Activated CD4-positive, alpha-beta T cell treated with anti-CD3 and anti-CD28 coated beads, Interleukin-2, amount 50 U/mL, for 1 hour (primary cell): Measurements from ENCODE around the gene TP53I11.

ENCODE experiments used
- DNase-seq: peaks from one replicate; pipeline ENCODE4 v3.0.0-alpha.2; 2020

TP53I11 gene

DNA sequence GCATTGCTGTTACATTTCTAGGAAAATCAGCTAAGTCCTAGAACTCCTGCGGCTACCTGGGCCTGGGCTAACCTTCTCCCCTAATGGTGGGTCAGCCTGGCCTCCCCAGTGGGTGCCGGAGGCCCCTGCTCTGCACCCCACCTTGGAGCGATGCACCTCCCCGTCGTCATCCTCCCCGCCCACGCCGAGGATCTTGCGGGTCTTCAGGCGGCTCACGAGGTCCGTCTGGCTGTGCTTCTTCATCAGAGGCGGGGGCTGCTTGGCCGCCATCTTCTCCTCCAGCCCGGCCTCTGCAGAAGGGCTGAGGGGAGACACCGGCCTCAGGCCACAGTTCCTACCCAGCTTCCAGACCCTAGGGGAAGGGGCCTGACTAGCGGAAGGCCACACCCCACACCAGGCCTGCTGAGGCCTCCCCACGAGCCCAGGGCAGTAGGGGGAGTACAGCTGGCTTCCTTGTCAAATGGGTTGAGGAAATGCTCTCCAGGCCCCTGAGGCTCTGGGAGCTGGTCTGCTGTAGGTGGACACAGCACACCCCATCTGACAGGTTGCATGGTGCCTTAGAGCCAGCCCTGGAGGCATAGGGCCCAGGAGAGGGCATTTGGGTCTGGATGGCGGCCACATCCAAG is 12.5 kb downstream of the TP53I11 start:
- DNase-seq: no peak

GRCh38 chr11:44936951-44937543 is 13.6 kb downstream of the TP53I11 start:
- no peak for DNase-seq

GRCh38 chr11:44936525-44936924 is 14.2 kb downstream of the TP53I11 start:
- peak; percentile 84 for DNase-seq

DNA sequence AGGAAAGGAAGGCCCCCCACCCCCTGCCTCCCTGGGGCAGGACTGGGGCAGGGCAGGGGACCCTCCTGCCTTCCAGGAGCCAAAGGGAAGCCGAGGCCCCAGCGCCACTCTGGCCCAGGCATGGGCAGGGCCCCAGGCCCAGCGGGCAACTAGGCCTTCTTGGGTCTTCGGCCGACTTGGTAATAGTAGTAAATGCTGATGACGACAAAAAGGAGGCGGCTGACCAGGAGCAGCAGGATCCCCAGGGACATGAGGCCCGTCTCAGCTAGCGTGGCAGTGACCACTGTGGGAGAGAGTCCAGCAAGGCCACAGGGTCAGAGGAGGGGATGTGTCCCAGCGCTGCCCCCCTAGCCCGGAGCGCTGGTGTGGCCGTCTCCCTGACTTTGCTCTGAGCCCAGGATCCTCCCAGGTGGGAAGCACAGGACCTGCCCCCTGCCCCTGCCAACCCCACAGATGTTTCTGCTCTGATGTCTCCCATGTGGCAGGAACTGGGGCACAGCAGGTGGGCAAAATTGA is 15.9 kb downstream of the TP53I11 start:
- no peak for DNase-seq

- no peak for DNase-seq
Measured at GRCh38 chr11:44934110-44934509, 16.6 kb downstream of the TP53I11 start.

- DNase-seq: no peak
Measured at GRCh38 chr11:44931466-44931865, 19.2 kb downstream of the TP53I11 start.

- no peak for DNase-seq
Measured at GRCh38 chr11:44930588-44931302, 19.9 kb downstream of the TP53I11 start.

DNA sequence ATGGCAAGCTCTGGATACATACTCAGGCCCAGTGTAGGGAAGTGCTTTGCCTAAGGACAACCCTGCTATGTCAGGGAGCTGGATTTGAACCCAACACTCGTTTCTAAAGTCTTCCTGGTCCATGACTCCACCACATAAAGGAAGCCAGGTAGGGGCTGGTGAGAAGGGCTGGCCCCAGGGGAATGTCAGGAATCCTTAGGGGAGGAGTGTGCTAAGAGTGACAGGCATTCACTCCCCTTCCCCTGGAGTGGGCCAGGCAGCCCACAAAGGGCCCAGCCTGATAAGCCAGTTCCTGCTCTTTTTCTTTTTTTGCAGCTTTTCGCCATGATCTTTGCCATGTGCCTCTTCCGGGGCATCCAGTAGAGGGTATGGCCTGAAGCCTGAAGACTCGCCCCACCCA is 21.9 kb downstream of the TP53I11 start:
- DNase-seq: no peak

DNA sequence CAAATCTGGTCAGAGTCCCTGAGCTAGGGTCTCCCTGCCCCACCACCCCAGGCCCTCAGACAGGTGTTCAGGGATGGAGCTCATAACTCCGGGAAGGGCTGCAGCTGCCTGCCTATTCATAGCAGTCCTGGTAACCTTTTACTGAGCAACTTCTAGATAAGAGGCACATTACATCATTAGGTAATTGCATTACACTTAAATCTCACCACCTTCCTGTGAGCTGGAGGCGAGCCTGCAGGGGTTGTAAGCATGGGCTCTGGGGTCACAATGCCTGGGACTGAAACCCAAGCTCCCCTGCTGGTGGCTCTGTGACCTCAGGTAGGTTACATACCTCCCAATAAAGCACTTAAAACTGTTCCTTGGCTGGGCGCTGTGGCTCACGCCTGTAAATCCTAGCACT is 22.5 kb downstream of the TP53I11 start:
- DNase-seq: no peak

DNA sequence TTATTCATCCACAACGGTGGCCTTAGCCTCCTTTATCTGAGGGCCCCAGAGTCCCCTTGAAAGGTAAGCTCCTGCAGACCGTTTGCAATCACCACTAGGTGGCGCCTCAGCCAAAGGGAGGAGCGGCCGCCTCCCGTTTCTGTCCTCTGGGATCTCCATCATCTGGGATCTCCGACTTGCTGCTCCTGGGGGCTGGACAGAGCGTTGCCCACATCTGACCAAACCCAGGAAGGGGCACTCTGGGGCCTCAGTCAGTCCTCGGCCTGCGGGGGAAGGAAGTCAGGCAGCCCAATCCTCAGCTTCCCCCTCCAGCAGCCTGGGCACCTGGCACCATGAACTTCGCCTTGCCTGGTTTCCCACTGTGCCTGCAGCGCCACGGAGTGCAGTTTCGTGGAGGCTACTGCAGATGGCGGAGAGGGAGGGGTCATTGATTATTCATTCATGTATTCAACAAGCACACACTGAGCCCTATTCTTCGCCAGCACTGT is 23.5 kb downstream of the TP53I11 start:
- peak; percentile 50 for DNase-seq

DNA sequence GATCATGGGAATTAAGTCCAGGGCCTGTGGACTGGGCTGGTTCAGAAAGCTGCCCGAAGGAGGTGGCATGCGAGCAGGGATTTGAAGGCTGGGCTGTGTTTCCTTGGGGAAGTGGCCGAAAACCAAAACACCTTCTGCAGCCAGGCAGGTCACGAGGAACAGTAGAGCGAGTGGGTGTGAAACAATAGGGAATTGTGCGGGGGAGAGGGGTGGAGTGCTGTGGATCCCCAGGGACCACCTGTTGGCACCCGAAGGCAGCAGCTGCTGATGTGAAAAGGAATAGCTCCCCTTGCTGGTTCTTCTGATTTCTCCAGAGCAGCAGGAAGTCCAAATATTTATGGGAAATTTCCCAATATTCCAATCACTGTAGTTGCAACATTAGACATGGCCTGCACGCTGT is 24.6 kb downstream of the TP53I11 start:
- no peak for DNase-seq

GRCh38 chr11:44923806-44924205 is 26.9 kb downstream of the TP53I11 start:
- no peak for DNase-seq

DNA sequence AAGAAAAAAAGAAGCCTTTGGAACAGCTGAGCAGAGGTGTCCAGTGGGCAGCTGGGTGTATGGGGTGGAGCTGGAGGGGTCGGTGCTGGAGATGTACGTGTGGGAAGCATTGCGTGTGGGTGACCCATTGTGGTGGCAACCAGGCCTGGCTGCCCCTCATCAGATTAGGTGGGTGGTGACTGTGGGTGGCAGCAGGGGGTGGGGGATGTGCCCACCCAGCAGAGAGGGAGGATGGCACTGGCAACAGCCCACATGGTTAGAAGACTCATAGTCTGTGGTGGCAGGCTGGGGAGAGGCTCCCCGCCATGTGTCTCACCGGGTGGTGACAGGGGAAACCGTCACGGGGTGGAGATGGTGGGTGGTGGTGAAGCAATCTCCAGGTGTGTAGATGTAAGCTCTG is 27.6 kb downstream of the TP53I11 start:
- DNase-seq: no peak

DNA sequence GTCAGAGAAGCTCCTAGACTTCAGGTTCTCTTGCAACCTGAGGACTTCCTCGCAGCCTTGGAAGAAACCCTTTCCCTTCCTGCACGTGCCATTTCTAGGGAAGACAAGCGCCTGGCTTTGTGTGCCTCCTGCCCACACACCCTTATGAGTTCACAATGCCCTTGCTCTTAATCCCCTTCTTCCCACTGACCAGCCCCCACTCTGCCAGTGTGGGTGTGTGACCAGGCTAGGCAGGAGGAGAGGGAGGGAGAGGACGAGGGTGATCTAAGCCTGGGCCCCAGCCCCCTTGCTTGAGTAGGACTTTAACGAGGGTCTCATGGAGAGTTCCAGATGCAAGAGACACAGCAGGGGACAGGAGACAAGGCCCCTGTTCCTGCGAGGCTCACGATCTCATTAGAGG is 30.2 kb downstream of the TP53I11 start:
- no peak for DNase-seq

GRCh38 chr11:44917741-44918140 is 32.9 kb downstream of the TP53I11 start:
- no peak for DNase-seq

- DNase-seq: no peak
Measured at GRCh38 chr11:44916801-44917385, 33.8 kb downstream of the TP53I11 start.

DNA sequence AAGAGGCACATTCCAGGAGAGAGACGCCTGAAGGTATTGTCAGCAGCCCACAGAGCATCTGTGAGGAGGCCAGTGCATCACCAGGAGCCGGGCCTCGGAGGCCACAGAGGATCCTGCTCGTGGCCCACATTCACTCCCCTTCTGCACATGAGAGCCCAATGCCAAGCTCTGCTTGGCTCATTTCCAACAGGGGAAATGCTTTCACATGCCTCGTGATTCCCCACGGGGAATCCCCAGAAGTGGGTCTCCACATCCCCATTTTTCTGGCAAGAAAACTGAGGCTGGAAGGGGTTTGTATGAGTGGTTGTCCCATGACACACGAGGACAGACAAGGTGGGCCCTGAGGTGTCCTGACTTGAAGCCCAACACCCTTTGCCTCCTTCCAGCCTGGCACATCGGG is 34.4 kb downstream of the TP53I11 start:
- no peak for DNase-seq

DNA sequence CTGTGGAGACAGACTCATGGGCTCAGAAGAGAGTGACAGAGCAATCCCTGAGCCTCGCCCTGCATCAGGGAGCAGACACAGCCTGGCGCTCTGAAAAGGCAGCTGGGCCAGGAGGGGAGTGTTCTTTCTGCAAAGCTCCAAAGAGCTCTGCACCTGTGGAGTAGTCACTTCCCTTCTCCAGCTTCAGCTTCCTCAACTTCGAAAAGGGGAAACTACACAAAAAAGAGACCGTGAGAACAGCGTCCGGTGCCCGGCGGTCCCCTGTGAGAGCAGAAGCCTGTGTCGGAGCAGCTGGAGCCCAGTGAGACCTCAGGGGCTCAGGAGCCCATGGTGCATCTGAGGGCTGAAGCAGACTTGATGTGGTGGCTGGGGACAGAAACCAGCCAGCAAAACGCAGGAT is 35.1 kb downstream of the TP53I11 start:
- no peak for DNase-seq

- no peak for DNase-seq
Measured at GRCh38 chr11:44915004-44915403, 35.7 kb downstream of the TP53I11 start.

DNA sequence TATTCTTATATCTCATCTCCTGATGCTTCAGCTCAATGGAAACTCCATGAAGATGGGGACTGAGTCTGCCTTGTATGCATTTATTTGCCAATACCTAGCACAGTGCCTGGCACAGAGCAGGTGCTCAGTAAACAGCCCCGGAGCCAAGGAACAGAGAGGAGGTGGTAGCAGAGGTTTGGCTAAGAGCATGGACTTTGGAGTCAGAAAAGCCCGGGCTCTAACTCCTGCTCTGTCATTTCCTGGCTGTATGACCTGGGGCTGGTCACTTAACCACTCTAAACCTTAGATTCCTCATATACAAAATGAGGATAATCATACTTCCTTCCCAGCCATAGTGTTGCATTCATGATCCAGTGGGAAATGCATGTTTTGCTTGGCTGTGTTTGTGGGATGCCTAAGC is 36.6 kb downstream of the TP53I11 start:
- DNase-seq: no peak

DNA sequence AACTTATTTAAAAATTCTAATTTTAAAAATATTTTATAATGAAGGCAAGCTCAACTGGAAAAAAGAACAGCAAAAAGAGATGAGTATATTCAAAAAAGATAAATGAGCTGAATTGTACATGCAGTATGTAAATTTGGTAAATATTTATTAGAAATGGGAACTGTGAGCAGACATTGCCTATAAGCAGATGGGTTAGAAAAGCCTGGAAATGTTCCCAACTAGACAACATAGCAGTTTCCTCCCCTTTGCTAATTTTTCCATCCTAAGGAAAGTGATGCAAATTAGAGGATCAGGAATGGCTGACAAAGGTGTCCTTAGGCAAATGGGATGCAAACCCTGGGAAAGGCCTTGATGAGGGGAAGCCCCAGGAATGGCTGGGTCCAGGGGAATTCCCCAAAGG is 37.2 kb downstream of the TP53I11 start:
- DNase-seq: no peak

DNA sequence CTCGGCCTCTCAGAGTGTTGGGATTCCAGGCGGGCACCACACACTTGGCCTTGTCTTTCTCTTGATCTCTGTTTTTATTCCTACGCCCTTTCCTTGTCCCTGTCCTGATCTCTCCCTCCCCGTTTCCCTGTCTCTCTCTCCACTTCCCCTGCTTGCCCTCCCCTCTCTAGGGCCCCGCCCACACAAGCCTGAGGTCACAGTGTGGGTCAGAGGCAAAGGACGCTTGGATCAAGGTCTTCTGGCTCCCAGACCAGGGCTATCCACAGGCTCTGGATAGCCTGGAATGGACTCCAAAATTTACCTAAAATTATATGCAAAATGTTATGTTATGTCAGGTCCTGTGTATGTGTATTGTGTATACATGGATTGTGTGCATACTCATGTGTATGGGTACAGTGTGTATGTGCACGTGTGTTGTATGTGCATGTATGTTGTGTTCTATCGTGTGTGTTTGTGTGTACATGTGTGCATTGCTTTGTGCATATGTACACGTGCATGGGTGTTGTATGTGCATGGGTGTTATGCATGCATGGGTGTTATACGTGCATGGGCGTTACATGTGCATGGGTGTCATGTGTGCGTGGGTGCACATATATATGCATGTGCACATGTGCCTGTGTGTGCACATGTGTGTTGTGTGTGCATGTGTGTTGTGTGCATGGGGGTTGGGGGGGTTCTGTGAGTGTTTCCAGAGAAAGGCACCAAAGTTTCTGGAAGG is 38.3 kb downstream of the TP53I11 start:
- DNase-seq: no peak
